ENCODE measurements around the gene EBF3. TPM values are rescaled to one million over a fixed set of nuclear protein-coding genes. Genes with fewer than 3 reads are reported as not detected.

The EBF3 gene
- total RNA-seq, 1 experiment from 2014 or later, result 3.0 TPM

DNA sequence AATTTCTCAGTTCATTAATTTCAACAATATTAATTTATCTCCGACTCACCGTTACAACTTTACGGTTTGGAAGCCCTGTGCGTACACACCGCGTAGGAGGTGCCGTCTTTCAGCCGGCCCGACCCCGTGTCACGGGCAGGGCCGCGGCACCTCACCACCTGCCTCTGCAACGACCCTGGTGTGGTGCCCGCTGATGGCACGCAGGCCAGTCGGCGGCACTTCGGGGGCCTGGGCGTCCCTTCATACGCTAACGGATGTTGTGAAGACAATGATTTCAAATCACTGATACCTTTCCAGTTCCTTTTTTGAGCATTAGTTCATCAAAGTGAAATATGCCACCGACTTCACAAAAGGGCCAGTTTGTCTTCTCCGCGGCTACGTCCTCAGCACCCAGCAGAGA, 125.3 kb downstream of the EBF3 start:
- no peak for DNase-seq (ENCODE audit: low read depth)

DNA sequence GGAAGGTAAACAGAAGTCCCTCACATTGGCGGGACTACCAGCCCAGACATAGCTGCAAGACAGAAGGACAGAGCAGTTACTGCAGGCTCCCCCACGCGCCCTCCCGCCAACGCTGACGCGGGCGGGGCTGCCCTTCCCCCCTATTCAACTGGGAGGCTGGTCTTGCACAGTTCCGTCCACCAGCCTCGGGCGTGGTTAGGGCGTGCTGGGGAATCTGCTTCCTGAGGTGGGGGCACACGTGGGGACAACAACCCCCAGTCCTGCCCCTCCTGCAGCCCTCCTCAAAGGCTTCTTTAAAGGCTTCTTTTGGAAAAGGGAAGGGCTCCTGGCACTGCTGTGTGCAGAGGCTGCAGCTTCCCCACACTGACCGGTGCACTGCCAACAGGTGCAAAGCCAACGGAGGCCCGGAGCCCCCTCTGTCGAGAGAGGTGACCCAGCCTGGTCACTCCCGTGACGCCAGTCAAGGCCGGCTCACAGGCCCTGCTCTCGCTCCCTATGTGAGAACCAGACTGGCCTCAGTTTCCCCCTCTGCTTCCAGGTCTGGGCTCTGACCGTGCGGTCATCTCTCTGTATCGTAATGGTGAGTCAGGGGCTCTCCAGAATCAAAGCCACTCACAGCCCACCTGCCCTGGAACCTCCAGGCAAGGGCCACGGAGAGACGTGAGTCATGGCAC, 126.0 kb downstream of the EBF3 start:
- no peak for DNase-seq (ENCODE audit: low read depth)

DNA sequence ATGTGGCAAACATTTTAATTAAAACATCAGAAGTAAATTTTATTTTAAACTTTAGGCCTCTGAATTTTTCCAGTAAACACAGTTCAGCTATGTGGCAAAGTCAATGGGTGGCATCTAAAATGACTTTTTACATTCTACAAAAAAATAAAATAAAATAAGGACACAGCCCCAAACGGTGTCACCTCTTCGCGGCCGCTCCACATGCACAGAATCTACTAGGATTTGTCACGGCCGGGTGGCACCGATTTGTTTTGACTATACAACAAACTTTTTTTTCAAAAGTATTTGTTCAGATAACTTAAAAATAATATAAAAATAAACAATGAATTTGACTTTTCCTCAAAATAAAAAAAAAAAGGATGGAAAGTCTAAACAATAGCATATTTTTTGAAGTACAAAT, 127.8 kb downstream of the EBF3 start:
- no peak for DNase-seq (ENCODE audit: low read depth)

DNA sequence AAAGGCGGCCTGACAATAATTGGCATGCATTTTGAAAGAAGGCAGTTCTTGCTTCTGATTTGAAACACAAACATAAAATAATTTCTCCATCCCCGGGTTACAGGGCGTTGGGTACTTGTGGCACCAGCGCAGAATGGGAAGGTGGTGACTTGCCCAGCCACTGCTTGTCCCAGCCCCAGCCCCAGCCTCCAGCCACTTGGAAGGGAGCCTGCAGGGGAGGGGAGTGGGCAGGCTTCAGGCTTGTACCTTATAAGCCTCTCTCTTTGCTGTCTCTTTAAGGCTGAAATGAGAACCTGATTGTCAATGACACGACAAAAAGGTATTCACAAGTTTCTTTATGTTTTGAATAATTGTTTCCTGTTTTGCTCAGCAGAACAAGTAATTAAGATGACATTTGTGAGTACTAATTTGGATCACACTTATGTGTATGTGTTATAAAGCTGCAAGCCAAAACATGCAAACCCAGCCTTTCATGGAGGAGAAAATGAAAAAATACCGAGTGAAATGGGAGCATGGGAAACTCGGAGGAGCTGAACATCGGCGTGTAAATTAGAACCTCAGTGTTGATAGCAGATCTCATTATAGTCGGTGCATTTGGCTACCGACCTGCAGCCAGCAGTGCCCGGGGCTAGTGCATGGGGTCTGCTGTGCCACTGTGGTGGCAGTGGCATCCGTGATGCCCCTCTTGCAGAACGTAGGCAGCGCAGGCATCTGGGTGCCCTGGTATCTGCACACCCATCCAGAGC, 129.9 kb downstream of the EBF3 start:
- no peak for DNase-seq (ENCODE audit: low read depth)

DNA sequence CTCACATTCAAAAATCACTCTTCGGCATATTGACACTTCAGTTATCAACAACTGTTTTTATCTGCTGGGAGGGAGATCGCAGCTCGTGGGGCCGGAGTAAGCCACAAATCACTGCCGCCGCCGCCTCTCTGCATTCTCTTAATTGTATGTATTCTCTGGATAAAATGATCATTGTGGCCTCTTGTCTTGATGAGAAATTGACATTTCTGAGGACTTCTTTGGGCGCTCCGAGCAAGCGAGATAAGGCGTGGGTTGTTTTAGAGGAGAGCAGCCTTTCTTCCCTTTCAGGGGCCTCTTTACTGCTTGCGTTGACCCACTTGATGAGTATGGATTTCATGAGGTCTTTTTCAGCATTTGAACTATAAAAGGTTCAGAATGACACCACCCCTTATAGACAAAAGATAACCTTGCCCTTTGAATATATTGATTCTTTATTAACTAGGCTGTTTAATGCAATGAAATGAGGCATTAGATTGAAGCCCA, 130.6 kb downstream of the EBF3 start:
- no peak for DNase-seq (ENCODE audit: low read depth)

DNA sequence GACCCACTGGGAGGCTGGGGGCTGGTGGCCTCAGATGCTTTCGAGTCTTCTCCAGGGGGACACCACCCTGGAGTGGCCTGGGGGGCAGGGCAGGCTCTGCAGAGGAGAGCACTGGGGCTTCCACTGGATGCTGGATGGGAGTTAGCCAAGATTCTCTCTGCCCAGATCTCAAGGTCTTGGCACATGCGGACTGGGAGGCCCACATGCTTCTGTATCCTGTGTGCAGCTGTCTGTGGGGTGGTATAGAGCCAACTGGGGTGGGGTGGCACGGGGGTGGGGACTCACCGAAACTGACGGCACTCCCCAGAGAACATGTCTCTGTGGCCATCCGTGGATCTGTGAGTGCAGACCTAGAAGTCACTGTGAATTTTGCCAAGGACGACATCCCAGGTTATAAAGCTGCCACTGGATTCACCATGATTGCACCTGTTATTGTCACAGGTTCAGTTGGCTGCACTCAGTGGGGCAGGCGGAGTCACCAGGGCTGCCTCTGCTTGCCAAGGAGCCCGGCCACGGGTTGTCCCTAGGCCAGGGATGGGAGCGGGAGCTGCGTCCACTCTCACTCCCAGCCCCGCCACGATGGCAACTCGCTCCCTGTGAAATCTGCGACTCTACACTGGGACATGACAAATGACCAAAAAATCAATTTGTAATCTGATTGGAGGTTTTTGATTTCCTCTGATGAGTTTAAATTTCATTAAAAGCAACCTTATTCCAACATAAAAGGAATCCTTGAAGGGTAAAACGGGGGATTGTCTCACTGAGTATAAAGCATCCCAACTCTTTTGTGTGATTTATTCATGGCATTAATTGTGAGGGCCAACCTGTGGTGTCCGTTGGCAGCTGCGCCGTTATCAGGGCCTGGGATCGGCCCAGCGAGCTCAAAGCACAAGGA, 131.3 kb downstream of the EBF3 start:
- no peak for DNase-seq (ENCODE audit: low read depth)

DNA sequence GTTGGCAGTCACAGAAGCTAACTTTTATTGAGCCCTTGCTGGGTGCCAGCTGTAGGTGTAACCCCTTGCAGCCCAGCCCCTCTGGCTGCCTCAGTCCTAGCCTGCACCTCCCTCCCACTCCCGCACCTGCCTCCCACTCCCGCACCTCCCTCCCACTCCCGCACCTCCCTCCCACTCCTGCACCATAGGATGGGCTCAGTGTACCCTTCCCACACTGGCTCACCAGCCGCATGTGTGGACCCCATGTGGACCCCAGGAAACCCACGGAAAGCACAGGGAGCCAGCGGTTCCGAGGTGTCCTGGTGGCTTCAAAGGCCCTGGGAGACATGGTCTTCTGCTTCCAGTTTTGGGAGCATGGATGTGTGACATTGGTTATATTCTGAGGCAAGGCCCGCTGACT, 132.9 kb downstream of the EBF3 start:
- DNase-seq (ENCODE audit: low read depth), result no peak

DNA sequence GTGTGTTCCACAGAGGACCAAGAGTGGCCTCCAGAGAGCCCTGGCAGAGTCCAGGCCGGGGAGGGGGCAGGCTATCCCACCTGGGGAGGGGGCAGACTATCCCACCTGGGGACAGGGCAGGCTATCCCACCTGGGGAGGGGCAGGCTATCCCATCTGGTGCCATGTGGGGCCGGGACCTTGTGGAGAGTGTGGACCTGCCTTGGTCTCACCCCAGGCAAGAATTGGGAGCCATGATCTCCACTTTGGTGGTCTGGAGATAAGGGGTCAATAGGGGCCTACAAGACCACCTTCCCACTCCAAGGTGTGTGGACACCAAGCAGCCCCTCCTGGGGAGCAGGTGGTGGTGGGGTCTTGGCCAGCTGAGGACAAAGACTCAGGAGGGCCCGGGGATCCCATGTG, 138.2 kb downstream of the EBF3 start:
- no peak for DNase-seq (ENCODE audit: low read depth)

DNA sequence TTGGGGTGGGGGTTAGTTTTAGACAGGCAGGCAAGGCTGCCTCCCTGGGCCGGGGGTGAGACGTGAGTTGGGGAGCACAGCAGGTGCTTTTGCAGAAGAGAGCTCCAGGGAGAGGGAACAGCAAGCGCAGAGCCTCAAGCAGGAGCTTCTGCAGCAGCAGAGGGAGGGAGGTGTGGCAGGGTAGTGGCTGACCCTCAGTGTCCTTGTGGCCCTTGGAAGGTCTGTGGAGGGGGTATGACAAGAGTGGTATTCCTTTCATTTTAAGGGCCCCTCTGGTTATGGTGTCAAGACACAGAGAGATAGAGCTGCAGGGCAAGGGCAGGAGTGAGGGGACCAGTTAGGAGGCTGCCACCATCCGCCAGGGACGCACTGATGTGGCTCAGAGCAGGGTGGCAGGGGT, 138.9 kb downstream of the EBF3 start:
- no peak for DNase-seq (ENCODE audit: low read depth)

DNA sequence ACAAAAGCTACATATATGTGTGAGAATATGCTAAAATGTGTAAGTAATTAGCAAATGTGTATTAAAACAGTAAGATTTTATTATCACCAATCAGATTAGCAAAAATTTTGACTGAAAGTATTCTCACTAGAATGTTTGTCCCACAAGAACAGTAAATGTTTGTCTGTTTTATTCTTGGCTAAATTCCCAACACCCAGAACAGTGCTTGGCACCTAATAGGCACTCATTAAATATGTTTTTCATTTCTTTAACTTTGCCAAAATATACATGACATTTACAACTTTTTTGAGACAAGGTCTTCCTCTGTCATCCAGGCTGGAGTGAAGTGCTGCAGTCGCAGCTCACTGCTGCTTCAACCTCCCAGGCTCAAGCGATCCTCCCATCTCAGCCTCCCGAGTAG, 143.6 kb downstream of the EBF3 start:
- no peak for DNase-seq (ENCODE audit: low read depth)

DNA sequence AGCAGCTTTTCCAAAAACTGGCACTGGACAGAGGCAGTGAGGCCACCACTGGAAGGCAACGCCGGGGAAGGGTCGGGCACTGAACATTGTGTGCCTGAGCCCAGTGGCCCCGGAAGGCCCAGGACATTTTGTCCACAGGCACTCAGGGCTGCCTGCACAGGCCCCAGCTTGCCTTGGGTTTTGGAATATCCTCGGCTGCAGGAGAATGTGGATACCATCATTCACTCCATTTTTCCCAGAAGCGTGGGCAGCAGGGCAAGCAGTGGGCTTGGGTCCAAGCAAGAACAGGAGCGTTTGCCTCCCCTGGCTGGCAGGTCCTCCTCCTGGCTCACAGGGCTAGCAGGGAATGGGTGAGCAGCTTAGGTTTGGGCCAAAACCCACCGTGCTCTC, 147.4 kb downstream of the EBF3 start:
- DNase-seq (ENCODE audit: low read depth), result no peak

DNA sequence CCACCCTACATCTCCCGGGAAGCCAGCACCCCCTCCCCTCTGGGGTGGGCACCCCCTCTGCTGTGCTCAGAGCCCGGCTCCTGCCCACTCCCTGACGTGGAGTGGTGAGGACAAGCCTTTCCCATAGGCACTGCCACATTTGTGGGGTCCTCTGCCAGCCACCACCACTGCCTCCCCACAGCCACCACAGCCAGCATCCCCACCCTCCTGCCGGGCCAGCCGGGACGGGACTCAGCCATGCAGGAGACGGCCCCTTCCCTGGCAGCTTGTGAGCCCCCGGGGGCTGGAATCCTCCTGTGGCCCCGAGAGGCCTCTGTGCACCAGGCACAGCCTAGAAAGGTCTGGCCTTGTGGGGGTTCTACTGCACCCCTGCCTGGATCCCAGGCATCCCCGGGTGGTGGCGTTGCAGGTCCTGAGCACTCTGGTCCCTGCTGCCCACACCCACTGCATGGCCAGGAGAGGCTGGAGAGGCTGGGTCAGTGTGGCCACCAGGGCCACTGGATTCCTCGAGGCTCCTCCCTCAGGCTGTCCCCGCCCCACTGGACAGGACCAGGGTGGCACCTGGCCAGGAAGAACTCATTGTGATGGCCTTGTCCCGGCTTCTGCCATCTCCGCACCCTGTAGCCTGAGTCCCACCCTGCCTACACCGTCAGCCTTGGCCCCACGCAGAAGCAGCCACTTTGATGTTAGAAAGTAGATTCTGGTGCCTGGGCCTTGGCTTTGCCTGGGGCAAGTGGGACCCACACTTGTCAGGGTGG, 148.0 kb downstream of the EBF3 start:
- no peak for DNase-seq (ENCODE audit: low read depth)

DNA sequence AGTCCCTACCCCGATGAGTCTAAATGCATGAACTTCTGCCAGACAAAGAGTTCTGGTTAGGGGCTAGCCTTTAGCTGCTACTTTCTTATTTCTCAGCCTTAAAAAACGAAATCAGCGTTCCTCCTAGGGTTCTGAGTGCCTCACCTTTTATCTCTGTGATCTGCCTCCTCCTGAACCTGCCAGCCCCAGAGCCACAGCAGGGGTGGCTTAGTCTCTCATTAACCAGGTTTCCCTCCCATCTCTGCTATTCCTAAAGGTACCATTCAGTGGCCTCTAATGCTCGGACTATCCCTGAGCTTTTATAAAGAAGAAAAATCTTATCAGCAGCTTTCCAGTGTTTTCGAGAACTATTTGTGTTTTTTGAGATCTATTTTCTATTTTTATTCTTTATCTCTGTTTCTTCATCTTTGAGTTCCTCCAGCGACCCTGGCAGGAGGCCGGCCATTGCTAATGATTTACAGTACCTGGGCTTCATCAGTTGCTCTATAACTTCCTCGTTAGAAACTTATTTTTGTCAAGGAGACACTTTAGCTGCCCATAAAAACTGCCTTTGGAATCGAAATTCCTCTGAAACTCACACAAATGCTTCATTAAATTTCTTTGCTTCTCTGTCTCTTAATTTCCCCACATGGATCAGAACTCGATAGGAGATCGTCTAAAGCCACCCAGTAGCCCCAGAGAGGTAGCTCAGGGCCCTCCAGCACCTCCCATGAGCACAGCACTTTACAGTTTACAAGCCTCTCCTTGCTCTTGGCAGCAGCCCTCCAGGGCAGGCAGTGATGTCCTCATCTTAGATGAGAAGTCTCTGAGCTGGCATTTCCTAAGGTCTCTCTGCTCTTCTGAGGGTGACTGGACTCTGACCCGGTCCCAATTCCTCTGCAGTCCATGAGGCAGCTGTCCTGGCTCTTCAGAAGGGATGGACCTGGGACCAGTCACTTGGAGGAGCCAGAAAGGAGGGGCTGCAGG, 149.1 kb downstream of the EBF3 start:
- DNase-seq (ENCODE audit: low read depth), result no peak

DNA sequence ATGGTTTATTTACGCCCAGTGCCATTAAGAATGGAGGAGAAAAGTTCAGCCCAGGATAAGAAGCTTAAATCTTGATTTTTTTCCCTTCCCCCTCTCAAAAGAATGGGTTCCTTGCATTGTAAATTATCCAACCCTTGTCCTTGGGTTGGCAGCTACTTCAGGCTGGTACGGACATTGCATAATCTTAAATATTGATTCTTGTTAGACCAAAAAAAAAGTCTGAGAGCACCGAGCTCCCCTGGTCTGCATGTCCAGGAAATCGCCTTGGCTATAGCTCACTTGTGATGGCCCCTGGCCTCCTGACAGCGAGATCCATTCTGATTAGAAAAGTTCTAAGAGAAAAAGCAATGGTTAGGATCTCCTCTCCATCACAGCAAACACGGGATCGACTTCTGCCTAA, 151.7 kb downstream of the EBF3 start:
- DNase-seq (ENCODE audit: low read depth), result no peak

DNA sequence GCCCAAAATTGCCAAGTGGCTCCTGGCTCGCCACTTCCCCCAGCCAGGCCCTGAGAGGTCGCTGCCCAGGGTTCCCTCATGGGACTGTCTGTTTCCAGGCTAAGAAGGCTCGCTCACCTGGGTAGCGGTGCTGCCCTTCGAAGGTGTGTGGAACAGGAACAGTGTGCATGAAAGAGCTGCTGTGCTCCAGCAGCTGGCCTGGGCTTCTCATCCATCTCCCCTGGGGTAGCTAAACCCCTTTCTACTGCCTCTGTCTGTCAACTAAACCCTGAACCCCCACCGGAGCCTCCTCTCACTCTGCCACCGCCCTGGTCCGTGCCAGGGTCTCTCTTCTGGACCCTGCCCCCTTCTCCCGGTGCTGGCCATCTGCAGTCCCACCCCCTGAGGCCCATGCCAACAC, 152.9 kb downstream of the EBF3 start:
- DNase-seq (ENCODE audit: low read depth), result no peak

DNA sequence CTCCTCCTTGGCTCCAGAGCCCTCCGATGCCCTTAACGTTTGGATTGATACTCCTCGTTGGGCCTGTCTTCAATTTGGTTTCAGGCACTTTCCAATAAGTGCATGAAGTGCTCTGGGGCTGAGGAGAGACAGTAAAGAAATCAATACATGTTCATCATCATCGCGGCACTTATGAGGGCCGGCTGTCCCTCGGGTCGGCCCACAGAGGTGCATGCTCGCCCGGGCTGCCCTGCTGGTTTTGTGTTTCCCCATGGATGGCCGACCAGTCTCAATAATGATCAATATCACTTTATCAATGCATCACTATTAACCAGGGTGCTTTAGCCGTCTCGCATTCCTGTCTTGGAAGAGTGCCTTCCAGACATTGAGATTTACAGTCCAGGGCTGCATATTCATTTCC, 154.2 kb downstream of the EBF3 start:
- no peak for DNase-seq (ENCODE audit: low read depth)

DNA sequence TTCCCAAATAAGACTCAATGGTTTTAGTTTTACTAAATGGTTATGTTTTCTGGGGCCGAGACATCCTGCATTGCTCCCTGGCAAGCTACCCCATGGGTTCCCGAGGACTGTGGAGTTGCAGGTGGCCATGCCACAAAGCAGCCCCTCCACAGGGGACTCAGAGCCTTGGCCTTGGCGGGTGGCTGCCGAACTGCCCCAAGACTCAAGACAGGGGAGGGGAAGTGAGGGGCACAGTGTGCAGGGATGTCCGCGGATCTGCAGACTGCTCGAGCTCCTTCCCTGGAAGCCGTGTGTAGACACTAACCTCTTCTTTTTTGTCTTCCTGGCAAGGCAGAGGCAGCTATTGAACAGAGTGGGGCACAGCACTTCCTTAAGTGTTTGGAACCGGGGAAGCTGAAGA, 154.6 kb downstream of the EBF3 start:
- DNase-seq (ENCODE audit: low read depth), result no peak

DNA sequence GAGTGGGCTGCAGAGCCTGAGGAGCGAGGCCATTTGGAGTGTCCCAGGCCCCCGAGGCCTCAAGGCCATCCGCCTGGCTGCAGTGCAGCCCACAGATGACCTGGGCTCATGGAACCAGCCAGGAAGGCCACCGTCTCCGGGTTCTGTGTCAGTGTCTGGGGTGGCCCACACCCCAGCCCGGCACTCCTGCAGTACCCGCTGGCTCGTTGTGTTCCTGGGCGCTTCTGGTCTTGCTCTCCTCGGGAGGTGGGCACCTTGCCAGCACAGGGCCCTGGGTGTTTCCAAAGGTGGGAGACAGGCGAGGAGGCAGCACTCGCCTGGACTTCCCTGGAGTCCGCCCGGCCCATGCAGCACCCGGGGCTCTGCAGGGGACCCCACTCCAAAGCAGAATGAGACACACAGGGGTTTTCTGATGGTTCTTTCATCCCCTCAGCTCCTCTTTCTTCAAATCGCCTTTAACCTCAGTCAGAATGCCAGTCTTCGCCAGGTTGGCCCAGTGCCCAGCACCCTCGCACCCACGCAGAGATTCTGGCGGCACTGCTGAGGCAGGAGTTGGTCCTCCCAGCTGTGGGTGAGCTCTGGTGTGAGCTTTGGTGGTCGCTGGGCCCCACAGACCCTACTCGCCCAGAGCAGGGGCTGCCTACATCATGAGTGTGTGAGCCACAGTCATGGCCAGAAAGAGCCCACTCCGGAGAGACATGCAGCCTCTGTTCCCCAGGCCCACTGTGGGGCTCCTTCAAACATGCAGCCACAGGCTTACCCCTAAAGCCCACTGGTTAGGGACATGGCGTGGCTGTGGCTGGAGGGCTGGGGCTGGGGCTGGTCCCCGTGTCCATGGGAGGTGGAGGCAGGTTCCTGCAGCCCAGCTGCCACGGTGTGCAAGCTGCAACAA, 155.7 kb downstream of the EBF3 start:
- no peak for DNase-seq (ENCODE audit: low read depth)

DNA sequence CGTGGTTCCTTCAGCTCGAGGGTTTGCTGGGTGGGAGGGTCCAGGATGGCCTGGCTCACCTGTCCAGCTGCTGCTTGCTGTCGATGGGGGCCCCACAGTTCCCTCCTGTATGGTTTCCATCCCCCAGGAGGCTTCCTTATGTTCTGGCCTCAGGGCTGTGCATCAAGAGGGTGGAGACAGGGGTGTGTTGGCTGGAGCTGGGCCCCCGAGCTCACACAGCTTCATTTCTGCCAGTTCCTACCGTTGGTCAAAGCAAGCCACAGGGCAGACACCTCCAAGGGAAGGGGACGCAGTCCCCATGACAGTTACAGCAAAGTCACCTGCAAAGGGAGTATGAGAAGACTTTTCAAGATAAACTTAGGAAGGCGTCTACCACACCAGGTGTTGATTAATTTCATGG, 156.9 kb downstream of the EBF3 start:
- no peak for DNase-seq (ENCODE audit: low read depth)

Data from RPMI7951 (cell line).